Renal cortex interstitium (tissue), 11 donors: ENCODE data around the gene CSK. TPM values are rescaled to one million over a fixed set of nuclear protein-coding genes. Genes with fewer than 3 reads are reported as not detected.

ENCODE experiments used
- DNase-seq, 11 donors: peaks; one replicate each; pipeline ENCODE4 v3.0.0-alpha.2; 2013; ENCODE audit warnings: low read depth in 9 of 11, low spot score in 4 of 11; ENCODE audit errors: extremely low read depth in 1 of 11
- polyA plus RNA-seq, 3 donors: library from polyadenylated mRNA; unstranded; fragments of 120-200 nt; gene quantifications; one replicate each; pipeline ENCODE4 v1.2.1, GENCODE V29; 2013; ENCODE audit not compliant: insufficient read length in 3 of 3

Gene CSK
- polyA plus RNA-seq, 3 donors, result 42.2 to 53.4 (median 47.1) TPM

GRCh38 chr15:74794248-74794969, 12.5 kb downstream of the CSK start:
- no peak for DNase-seq

GRCh38 chr15:74794970-74795349, 13.1 kb downstream of the CSK start:
- no peak for DNase-seq

- DNase-seq, result no peak
Observed at GRCh38 chr15:74795966-74796625, 14.2 kb downstream of the CSK start.

- no peak for DNase-seq
Observed at GRCh38 chr15:74798388-74799254, 16.7 kb downstream of the CSK start.

GRCh38 chr15:74799255-74799855, 17.5 kb downstream of the CSK start:
- DNase-seq, result no peak

- no peak for DNase-seq
Observed at GRCh38 chr15:74799856-74800558, 18.1 kb downstream of the CSK start.

GRCh38 chr15:74800559-74801094, 18.7 kb downstream of the CSK start:
- no peak for DNase-seq

GRCh38 chr15:74801311-74801997, 19.6 kb downstream of the CSK start:
- no peak for DNase-seq

GRCh38 chr15:74802290-74802689, 20.4 kb downstream of the CSK start:
- no peak for DNase-seq

GRCh38 chr15:74802862-74803447, 21.1 kb downstream of the CSK start:
- DNase-seq, result no peak

GRCh38 chr15:74804935-74805334, 23.1 kb downstream of the CSK start:
- no peak for DNase-seq

- no peak for DNase-seq
Observed at GRCh38 chr15:74807282-74807681, 25.4 kb downstream of the CSK start.

- DNase-seq, result no peak
Observed at GRCh38 chr15:74808078-74808839, 26.4 kb downstream of the CSK start.

GRCh38 chr15:74808840-74809229, 27.0 kb downstream of the CSK start:
- DNase-seq, result no peak

- no peak for DNase-seq
Observed at GRCh38 chr15:74809242-74809641, 27.4 kb downstream of the CSK start.

GRCh38 chr15:74809956-74810355, 28.1 kb downstream of the CSK start:
- DNase-seq, result no peak

- no peak for DNase-seq
Observed at GRCh38 chr15:74812533-74812932, 30.7 kb downstream of the CSK start, which contains the start of gene LMAN1L. LMAN1L (plus strand) TSS chr15:74812835; CDS start chr15:74812855, 20 bp downstream.
